Measurements from ENCODE around the gene LIN37. TPM values are rescaled to one million over a fixed set of nuclear protein-coding genes. Genes with fewer than 3 reads are reported as not detected.

The LIN37 gene, protein sequence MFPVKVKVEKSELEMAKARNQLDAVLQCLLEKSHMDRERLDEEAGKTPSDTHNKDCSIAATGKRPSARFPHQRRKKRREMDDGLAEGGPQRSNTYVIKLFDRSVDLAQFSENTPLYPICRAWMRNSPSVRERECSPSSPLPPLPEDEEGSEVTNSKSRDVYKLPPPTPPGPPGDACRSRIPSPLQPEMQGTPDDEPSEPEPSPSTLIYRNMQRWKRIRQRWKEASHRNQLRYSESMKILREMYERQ
- total RNA-seq (2014; rRNA removed; shearing (Covaris generic); ENCODE audit: low replicate concordance) = 7.4 and 15.5 TPM in 2 replicates

DNA sequence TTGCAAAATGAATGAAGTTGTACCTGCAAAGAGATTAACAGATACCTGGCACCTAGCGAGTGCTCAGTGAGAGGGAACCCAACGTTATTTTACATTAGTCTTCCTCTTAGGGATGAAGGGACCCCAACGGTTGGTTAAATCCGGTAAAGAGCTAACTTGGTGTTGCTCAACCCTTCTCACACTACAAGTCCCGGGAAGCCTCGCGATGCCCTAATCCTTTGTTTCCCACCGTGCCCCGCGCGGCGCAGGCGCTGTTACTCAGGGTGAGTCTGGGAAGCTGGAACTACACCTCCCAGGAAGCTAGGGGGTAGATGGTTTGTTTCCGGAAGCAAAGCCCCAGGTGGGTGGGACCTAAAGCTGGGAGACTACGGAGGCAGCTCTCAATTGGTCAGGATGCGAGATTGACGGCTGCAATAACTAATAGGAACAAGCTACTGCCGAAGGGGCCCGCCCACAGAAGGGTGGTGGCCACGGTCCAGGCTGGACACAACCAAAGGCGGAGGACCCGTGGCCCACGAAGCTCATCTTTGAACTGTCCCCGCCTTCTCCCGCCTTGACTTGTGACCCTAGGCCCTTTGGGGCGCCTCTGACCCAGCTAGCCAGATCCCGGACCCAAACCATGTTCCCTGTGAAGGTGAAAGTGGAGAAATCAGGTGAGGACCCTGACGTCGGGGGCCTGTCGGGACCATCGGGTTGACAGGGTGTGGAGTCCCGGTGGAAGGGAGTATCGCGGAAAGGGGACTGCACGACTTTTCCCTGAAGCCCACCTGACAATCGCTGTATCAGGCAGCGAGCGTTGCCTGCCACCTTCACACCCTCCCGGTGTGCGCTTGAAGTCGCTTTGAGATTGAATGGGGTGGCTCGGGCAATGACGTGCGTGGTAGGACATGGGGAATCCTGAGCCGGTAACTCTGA lies at the start of gene LIN37:
TSS of gene LIN37 (plus strand) at position 471 of the 915 bp plus-strand sequence. CDS start at position 620, 149 bp downstream.
- peak; percentile 100 for DNase-seq (ENCODE audit: low read depth)
- in situ Hi-C loops (cut with HindIII; ENCODE audit: low pct_unique_long_range_greater_than_20kb, low sequenced_read_pairs) = no loop called here

GRCh38 chr19:35702223-35703012 lies 46.0 kb upstream of the LIN37 start:
- DNase-seq (ENCODE audit: low read depth) = peak; percentile 96
- in situ Hi-C loops (cut with HindIII; ENCODE audit: low pct_unique_long_range_greater_than_20kb, low sequenced_read_pairs) = no loop called here

DNA sequence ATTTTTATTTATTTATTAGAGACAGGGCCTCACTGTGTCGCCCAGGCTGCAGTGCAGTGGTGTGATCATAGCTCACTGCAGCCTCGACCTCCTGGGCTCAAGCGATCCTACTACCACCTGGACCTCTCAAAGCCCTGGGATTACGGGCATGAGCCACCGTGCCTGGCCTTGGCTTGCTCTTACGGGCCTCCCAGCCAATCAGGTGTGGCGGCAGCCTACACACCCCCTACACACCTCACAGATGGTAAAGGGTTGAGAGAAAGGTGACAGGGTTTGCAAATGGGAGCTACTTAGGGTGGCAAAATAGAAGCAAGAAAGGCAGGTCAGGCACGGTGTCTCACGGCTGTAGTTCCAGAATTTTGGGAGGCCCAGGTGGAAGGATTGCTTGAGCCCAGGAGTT lies 45.0 kb upstream of the LIN37 start:
- in situ Hi-C loops (cut with HindIII; ENCODE audit: low pct_unique_long_range_greater_than_20kb, low sequenced_read_pairs) = no loop called here
- DNase-seq (ENCODE audit: low read depth) = no peak

DNA sequence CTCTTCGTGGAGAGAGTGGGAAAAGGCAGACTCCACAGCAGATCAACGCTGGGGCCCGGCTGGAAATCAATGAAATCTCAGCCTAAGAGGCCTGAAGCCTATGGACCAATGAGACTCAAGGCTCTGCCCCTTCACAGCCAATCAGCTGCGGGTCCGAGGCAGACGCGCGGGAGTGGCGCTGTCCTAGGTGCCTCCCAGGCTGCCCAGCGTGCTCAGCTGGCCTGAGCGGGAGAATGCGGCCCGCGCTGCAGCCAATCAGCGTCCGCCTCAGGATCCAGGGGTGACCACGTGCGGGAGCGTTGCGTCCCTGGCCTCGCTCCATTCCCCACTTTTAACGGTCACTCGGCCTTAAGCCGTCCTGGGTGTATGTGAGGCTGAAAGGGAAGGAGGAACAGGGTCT lies 44.2 kb upstream of the LIN37 start, which contains the start of gene ZBTB32:
TSS of gene ZBTB32 (plus strand) at position 341 of the 400 bp plus-strand sequence. CDS start 10,069 bp downstream, outside the sequence.
- DNase-seq (ENCODE audit: low read depth) = no peak
- in situ Hi-C loops (cut with HindIII; ENCODE audit: low pct_unique_long_range_greater_than_20kb, low sequenced_read_pairs) = no loop called here

- DNase-seq (ENCODE audit: low read depth) = no peak
- in situ Hi-C loops (cut with HindIII; ENCODE audit: low pct_unique_long_range_greater_than_20kb, low sequenced_read_pairs) = no loop called here
Measured at GRCh38 chr19:35708391-35708790, 40.0 kb upstream of the LIN37 start.

DNA sequence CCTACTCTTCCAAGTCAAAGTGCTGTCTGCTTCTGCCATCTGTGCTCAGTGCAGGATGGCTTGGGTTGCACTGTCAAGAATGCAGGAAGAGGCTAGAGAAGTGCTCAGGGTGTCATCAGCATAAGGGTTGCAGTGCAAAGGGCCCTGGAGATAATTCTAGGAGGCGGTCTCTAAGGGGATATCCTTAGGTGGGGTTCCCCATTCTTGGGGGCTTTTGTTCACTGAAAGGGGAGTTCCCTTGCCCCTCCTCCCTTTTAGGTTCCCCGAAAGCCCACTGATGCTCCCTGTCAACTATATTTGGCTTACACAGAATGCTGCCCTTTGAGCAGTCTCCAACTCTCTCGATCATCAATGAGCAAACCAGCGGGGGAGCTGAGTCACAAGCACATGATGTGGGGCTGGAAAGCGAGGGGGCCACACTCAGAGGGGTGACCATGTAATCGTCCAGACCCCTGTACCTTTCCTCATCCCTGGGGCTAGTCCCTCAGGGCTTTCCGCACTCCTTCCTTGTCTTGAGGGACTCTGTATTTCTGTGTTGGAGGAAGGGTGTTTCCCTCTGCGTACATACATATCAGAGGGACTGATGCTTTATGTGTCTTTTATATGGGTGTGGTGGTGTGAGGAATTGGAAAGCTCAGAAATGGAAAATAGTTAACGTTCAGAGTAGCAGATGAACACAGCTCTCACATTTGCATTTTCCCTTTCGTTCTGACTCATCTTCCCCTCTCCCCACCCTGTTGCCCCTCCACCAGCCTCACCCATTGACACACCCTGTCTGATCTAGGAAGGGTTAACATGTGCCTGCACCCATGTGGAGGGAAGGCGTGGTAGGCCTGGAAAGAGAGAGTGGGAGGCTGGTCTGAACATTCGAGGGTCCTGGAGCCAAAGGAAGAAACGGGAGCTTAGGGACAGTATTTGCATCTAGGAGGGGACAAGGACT lies 37.3 kb upstream of the LIN37 start:
- in situ Hi-C loops (cut with HindIII; ENCODE audit: low pct_unique_long_range_greater_than_20kb, low sequenced_read_pairs) = no loop called here
- no peak for DNase-seq (ENCODE audit: low read depth)

GRCh38 chr19:35712567-35713505 lies 35.5 kb upstream of the LIN37 start:
- no peak for DNase-seq (ENCODE audit: low read depth)
- in situ Hi-C loops (cut with HindIII; ENCODE audit: low pct_unique_long_range_greater_than_20kb, low sequenced_read_pairs) = no loop called here

DNA sequence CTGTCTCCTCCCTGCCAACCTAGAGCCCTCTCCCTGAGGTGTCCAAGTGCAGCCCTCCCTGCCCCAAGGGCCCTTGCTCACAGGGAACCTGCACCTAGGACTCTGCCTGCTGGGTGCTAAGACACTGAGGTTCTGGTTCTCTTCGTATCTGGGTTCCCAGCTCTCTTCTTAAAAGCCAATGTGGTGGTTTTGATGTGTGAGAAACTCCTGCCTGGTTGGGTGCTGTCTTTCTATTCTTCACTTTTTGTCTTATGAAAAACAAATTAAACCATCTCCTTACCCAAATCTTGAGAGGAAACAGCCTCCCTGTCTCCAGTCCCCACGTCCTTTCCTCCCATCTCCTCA lies 34.9 kb upstream of the LIN37 start:
- in situ Hi-C loops (cut with HindIII; ENCODE audit: low pct_unique_long_range_greater_than_20kb, low sequenced_read_pairs) = no loop called here

GRCh38 chr19:35713904-35714495 lies 34.4 kb upstream of the LIN37 start:
- in situ Hi-C loops (cut with HindIII; ENCODE audit: low pct_unique_long_range_greater_than_20kb, low sequenced_read_pairs) = no loop called here
- DNase-seq (ENCODE audit: low read depth) = no peak

More for the DNA sequence above, 34.9 kb upstream of the LIN37 start:
- DNase-seq (ENCODE audit: low read depth) = no peak

DNA sequence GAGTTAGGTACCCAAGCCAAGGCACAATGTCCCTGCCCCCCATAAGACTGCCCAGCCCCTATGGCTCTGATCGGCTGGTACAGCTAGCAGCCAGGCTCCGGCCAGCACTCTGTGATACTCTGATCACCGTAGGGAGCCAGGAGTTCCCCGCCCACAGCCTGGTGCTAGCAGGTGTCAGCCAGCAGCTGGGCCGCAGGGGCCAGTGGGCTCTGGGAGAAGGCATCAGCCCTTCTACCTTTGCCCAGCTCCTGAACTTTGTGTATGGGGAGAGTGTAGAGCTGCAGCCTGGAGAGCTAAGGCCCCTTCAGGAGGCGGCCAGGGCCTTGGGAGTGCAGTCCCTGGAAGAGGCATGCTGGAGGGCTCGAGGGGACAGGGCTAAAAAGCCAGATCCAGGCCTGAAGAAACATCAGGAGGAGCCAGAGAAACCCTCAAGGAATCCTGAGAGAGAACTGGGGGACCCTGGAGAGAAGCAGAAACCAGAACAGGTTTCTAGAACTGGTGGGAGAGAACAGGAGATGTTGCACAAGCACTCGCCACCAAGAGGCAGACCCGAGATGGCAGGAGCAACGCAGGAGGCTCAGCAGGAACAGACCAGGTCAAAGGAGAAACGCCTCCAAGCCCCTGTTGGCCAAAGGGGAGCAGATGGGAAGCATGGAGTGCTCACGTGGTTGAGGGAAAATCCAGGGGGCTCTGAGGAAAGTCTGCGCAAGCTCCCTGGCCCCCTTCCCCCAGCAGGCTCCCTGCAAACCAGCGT lies 33.6 kb upstream of the LIN37 start:
- DNase-seq (ENCODE audit: low read depth) = no peak
- in situ Hi-C loops (cut with HindIII; ENCODE audit: low pct_unique_long_range_greater_than_20kb, low sequenced_read_pairs) = no loop called here

DNA sequence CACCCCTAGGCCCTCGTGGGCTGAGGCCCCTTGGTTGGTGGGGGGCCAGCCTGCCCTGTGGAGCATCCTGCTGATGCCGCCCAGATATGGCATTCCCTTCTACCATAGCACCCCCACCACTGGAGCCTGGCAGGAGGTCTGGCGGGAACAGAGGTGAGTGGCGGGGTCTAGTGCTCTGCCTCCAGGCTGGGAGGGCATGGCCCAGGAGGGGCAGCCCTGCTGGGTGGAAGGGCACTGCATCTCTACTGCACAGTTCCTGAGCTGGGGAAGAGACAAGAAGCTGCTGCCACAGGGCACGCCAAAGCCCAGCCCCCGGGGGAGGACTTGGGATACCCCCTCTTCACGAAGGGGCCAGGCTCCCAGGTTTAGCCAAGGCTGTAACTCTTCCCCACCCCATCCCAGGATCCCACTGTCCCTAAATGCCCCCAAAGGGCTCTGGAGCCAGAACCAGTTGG lies 33.0 kb upstream of the LIN37 start:
- in situ Hi-C loops (cut with HindIII; ENCODE audit: low pct_unique_long_range_greater_than_20kb, low sequenced_read_pairs) = no loop called here
- no peak for DNase-seq (ENCODE audit: low read depth)

GRCh38 chr19:35715981-35716800 lies 32.2 kb upstream of the LIN37 start:
- DNase-seq (ENCODE audit: low read depth) = no peak
- in situ Hi-C loops (cut with HindIII; ENCODE audit: low pct_unique_long_range_greater_than_20kb, low sequenced_read_pairs) = no loop called here

- DNase-seq (ENCODE audit: low read depth) = peak; percentile 94
- in situ Hi-C loops (cut with HindIII; ENCODE audit: low pct_unique_long_range_greater_than_20kb, low sequenced_read_pairs) = no loop called here
Measured at GRCh38 chr19:35716801-35717664, 31.3 kb upstream of the LIN37 start.

Measured in Caki2 (cell line).